Measurements from ENCODE around the gene RAB34. TPM values are rescaled to one million over a fixed set of nuclear protein-coding genes. Genes with fewer than 3 reads are reported as not detected.

RAB34 gene
- total and polyA plus RNA-seq, 2 experiments from 2014 or later: 160 to 180 TPM

DNA sequence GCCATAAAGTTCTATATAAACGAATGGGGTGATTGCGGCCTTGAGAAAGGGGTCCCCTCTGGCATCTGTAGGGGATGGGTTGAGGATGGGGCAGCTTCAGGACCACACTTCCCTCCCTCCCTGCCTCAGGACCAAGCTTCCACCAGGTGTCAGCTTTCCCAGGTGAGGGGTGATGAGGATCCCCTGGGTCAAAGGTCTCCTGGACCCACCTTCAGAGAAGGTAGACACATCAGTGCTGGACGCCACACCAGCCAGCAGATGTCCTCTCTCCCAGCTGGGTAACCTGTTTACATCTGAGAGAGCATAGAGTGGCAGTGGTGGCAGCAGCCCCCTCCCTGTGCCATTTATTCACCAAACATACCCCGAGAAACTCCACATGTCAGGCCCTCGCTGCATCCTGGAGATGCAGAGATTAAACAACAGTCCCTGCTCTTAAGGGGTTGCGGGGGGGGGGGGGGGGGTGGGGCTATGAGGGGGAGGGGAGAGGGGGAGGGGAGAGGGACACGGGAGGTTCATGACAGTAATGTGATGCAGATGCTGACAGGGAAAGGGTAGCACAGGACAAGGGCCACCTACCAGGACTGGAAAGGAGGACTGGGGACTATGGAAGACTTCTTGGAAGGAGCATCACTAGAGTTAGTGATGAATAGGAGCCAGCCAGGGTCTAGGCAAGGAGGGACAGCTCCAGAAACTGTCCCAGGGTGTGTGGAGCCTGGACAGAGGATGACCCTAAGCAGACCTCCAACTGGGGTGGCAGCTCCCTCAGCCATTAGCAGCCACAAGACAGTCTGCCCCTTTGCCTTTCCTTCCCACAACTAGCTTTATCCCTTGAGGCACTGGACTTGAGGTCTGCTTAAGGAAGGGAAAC is 11.0 kb downstream of the RAB34 start:
- 69% methylated on average over 6 of the region's 7 CpGs for WGBS (ENCODE audit: low lambda C conversion rate, missing lambda C conversion rate)
- TF ChIP-seq CTCF (IDR thresholded peaks at IDR 0.05; ENCODE audit: poor library complexity): no peak
- no peak overlapping the region for H3K4me2 ChIP-seq

GRCh38 chr17:28705728-28706334 is 11.8 kb downstream of the RAB34 start:
- Histone ChIP-seq H3K4me3 (no peak overlapping the region), H3K4me1 (ENCODE audit: insufficient read depth) (peaks cover 8% of the 10 kb centered on the region), H3K36me3 (replicated peaks; ENCODE audit: insufficient read depth, low read depth) (no peaks in the 10 kb centered on the region), H4K20me1 (ENCODE audit: insufficient read depth, poor library complexity, severe bottlenecking) (no peaks in the 10 kb centered on the region), H3K27ac (no peak overlapping the region), H2AFZ (no peak overlapping the region), H3K27me3 (no peaks in the 10 kb centered on the region), H3K9me3 (ENCODE audit: low read depth) (no peaks in the 10 kb centered on the region), H3K9me2 (replicated peaks; ENCODE audit: insufficient read depth) (no peaks in the 10 kb centered on the region), H3K79me2 (peaks cover 11% of the 10 kb centered on the region), H3K4me2 (no peak overlapping the region)
- no peak for DNase-seq (ENCODE audit: low spot score)
- no peak for TF ChIP-seq EZH2 (IDR thresholded peaks at IDR 0.05; ENCODE audit: borderline replicate concordance)
- no peak for TF ChIP-seq EZH2phosphoT487 (IDR thresholded peaks at IDR 0.05; ENCODE audit: low read depth, severe bottlenecking, unreplicated experiment)
- no peak for TF ChIP-seq CTCF (IDR thresholded peaks at IDR 0.05; ENCODE audit: poor library complexity)
- 87% methylated on average over 10 of the region's 10 CpGs for WGBS (ENCODE audit: low lambda C conversion rate, missing lambda C conversion rate)

More for the DNA sequence above, 11.0 kb downstream of the RAB34 start:
- Histone ChIP-seq H3K9me2 (replicated peaks; ENCODE audit: insufficient read depth) (no peaks in the 10 kb centered on the region), H4K20me1 (ENCODE audit: insufficient read depth, poor library complexity, severe bottlenecking) (no peaks in the 10 kb centered on the region), H3K27me3 (no peaks in the 10 kb centered on the region), H3K4me1 (ENCODE audit: insufficient read depth) (peaks cover 11% of the 10 kb centered on the region), H3K9me3 (ENCODE audit: low read depth) (no peaks in the 10 kb centered on the region), H3K27ac (no peak overlapping the region), H3K79me2 (peaks cover 11% of the 10 kb centered on the region), H2AFZ (no peak overlapping the region), H3K4me3 (no peak overlapping the region), H3K36me3 (replicated peaks; ENCODE audit: insufficient read depth, low read depth) (no peaks in the 10 kb centered on the region)
- no peak for DNase-seq (ENCODE audit: low spot score)

GRCh38 chr17:28705074-28705659 is 12.5 kb downstream of the RAB34 start:
- Histone ChIP-seq H3K9me2 (replicated peaks; ENCODE audit: insufficient read depth) (no peaks in the 10 kb centered on the region), H3K27ac (no peak overlapping the region), H4K20me1 (ENCODE audit: insufficient read depth, poor library complexity, severe bottlenecking) (no peaks in the 10 kb centered on the region), H3K79me2 (peaks cover 11% of the 10 kb centered on the region), H3K36me3 (replicated peaks; ENCODE audit: insufficient read depth, low read depth) (no peaks in the 10 kb centered on the region), H3K4me3 (no peak overlapping the region), H2AFZ (no peak overlapping the region), H3K27me3 (no peaks in the 10 kb centered on the region), H3K4me1 (ENCODE audit: insufficient read depth) (peaks cover 7% of the 10 kb centered on the region), H3K4me2 (no peak overlapping the region), H3K9me3 (ENCODE audit: low read depth) (no peaks in the 10 kb centered on the region)
- DNase-seq (ENCODE audit: low spot score): no peak
- 84% methylated on average over 4 of the region's 5 CpGs for WGBS (ENCODE audit: low lambda C conversion rate, missing lambda C conversion rate)
- TF ChIP-seq EZH2phosphoT487 (IDR thresholded peaks at IDR 0.05; ENCODE audit: low read depth, severe bottlenecking, unreplicated experiment): no peak
- no peak for TF ChIP-seq CTCF (IDR thresholded peaks at IDR 0.05; ENCODE audit: poor library complexity)
- no peak for TF ChIP-seq EZH2 (IDR thresholded peaks at IDR 0.05; ENCODE audit: borderline replicate concordance)
